Ishikawa (cell line): Measurements from ENCODE around the gene EYA3.

Experiments
- CREB1 ChIP-seq: IDR thresholded peaks from 2 replicates; pipeline ENCODE4 v1.6.1; 2012; ENCODE audit warnings: low read depth
- EGR1 ChIP-seq: IDR thresholded peaks from 2 replicates; pipeline ENCODE4 v1.6.1; 2012
- EP300 ChIP-seq: IDR thresholded peaks from 2 replicates; pipeline ENCODE4 v1.6.1; 2012; ENCODE audit warnings: borderline replicate concordance
- FOXM1 ChIP-seq: IDR thresholded peaks from 2 replicates; pipeline ENCODE4 v1.6.1; 2012; ENCODE audit warnings: low read depth, borderline replicate concordance
- NFIC ChIP-seq: IDR thresholded peaks from 2 replicates; pipeline ENCODE4 v1.6.1; 2012
- REST ChIP-seq: IDR thresholded peaks from 2 replicates; pipeline ENCODE4 v1.6.1; 2012; ENCODE audit warnings: low read depth, mild to moderate bottlenecking
- TAF1 ChIP-seq: IDR thresholded peaks from 2 replicates; pipeline ENCODE4 v1.6.1; 2012; ENCODE audit warnings: low read depth, mild to moderate bottlenecking
- TCF12 ChIP-seq: IDR thresholded peaks from 2 replicates; pipeline ENCODE4 v1.6.1; 2012; ENCODE audit warnings: low read depth
- USF1 ChIP-seq: IDR thresholded peaks from 2 replicates; pipeline ENCODE4 v1.6.1; 2012
- YY1 ChIP-seq: IDR thresholded peaks from 2 replicates; pipeline ENCODE4 v1.6.1; 2012; ENCODE audit warnings: low read depth
- ZBTB7A ChIP-seq: IDR thresholded peaks from 2 replicates; pipeline ENCODE4 v1.6.1; 2012; ENCODE audit warnings: low read depth

EYA3 gene

GRCh38 chr1:27928216-27928954 lies 160.0 kb downstream of the EYA3 start:
- TF ChIP-seq ZBTB7A (no peak), TCF12 (no peak), REST (no peak), TAF1 (no peak), USF1 (no peak), EGR1 (no peak), YY1 (no peak), FOXM1 (no peak), EP300 (no peak)

GRCh38 chr1:27922272-27922671 lies 166.1 kb downstream of the EYA3 start:
- no peak for TF ChIP-seq CREB1
- no peak for TF ChIP-seq USF1
- TF ChIP-seq ZBTB7A: no peak
- TF ChIP-seq TCF12: no peak
- no peak for TF ChIP-seq NFIC
- no peak for TF ChIP-seq EGR1
